ENCODE measurements around the gene FHDC1.

Gene FHDC1

GRCh38 chr4:152988721-152989553 lies 52.8 kb downstream of the FHDC1 start:
- DNase-seq: no peak

- DNase-seq: no peak
Measured at GRCh38 chr4:152989554-152989970, 53.4 kb downstream of the FHDC1 start.

GRCh38 chr4:152990471-152991131 lies 54.5 kb downstream of the FHDC1 start:
- no peak for DNase-seq

- no peak for DNase-seq
Measured at GRCh38 chr4:152991398-152991797, 55.3 kb downstream of the FHDC1 start.

DNA sequence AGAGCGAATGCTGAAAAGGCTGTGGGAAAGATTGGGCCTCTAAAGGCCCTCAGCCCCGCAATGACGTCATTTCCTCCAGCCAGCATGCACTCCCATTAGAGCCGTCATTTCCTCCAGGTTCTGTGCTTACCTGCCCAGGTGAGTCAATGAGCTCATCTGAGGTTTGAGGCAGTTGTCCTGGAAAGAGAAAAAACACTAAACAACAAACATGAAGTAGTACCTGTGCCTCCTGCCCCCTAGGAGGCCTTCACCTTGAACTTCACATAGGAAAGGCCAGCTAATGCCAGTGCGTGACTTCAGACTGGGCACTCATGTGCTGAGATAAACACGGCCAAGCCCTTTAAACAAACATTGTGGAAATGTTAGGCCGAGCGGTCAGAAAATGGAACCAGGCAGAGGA lies 55.9 kb downstream of the FHDC1 start:
- no peak for DNase-seq

GRCh38 chr4:152992466-152992865 lies 56.3 kb downstream of the FHDC1 start:
- no peak for DNase-seq

DNA sequence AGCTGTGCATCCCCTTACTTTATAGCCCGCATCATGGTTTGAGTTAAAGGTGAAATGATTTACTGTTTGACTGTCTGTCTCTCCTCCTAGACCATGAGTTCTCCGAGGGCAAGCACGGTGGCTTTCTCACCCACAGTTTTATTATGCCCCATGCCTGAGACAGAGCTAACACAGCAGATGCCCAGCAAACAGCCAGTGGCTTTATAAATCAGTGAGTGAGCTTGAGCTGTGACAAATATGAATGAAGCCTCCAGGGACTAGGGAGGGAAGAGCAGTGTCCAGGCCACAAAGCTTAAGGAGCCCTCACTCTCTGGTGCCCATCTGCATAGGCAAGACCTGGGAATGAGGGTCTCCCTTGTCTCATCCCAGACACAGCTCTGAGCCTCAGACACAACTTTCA lies 57.9 kb downstream of the FHDC1 start:
- no peak for DNase-seq

- no peak for DNase-seq
Measured at GRCh38 chr4:152996111-152996571, 60.0 kb downstream of the FHDC1 start.

DNA sequence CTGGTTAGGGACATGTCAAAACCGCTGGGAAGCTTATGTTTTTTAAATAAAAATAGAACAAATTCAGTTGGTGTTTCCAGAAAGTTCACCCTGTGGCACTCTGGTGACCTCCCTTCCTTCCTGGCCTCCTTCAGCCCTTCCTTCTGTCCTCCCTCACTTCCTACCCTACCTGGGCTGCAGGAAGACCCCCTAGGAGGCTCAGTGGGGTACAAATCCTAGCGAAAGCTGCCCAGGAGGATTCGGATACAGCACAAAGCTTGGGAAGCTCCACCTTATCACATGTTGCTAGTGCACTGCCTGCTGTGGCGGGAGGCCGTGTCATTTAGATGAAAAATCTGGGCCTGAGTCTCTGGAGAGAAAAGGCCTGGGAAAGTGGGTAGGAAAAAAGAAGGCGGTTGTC lies 60.5 kb downstream of the FHDC1 start:
- DNase-seq: no peak

DNA sequence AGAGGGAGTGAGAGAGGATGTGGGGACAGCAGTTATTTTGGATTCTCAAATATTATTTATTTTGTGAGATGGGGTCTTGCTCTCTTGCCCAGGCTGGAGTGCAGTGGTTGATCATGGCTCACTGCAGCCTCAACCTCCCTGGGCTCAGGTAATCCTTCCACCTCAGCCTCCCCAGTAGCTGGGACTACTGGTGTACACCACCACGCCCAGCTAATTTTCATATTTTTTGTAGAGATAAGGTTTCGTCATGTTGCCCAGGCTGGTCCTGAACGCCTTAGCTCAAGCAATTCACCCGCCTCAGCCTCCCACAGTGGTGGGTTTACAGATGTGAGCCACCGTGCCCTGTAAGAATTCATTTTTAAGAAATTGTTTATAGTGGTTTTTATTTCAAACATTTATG lies 61.2 kb downstream of the FHDC1 start:
- DNase-seq: no peak

GRCh38 chr4:152997771-152998487 lies 61.8 kb downstream of the FHDC1 start:
- DNase-seq: no peak

DNA sequence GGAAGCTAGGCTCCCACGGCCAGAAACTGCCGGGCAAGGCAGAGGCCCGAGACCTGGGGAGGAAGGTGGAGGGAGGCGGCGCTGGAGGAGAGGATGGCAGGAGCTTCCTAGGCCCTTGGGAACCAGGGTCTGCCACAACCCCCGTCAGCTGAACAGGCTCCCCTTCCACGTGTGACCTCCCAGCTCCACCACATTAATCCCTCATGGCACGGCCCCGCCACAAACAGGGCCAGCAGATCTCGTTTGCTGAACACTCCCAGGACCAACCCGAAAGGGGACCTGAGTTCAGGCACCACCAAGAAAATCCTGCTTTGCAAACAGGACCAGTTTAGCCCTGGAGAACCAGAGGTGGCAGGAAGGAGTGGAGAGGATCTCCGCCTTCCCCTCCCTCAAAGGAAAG lies 62.7 kb downstream of the FHDC1 start:
- DNase-seq: no peak

DNA sequence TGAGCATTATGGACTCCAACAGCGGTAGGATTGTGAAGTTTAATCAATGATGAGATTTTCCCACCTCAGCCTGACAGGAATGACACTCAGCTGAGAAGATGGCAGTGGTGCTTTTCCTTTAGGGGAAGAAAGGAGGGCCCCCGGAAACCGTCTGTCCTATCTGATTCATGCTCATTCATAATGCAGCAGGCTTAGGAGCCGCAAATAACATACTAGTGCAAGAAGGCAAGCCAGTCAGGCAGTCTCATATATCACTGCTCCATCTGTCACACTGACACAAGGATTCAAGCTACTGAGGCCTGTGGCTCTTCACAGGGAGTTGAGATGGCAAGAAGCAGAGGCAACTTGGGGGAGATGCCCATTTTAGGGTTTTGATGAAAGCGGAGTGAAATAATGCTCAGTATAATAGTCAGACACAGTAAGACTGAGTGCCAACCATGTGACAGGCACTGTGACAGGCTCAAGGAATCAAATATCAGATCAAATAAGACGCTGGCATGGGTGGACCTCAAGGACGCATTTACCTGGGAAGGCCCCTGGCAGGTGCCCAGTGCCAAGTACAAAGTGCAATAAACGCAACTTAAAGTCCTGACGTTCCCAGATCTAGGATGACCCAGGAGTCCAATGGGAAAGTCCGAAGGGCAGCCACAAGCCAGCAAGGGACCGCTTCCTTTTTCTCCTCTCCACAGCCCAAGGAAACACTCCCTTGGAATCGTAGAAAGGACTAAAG lies 63.4 kb downstream of the FHDC1 start:
- DNase-seq: no peak

DNA sequence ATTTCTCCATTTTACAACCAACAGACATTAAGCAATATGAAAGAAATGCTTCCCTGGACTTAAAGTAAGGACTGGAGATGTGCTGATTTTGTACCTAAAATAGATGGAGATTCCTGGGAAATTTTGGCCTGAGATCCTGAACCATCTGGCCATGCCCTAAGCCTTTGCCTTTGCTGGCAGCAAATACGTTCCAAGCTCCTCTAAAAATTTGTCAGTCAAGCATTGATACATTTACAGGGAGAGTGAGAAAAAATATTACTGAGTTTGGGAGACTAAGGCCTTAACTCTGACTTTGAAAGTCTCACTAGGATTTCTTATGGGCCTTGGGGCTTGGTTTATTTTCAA lies 63.9 kb downstream of the FHDC1 start:
- DNase-seq: no peak

- no peak for DNase-seq
Measured at GRCh38 chr4:153001626-153002025, 65.5 kb downstream of the FHDC1 start.

- DNase-seq: no peak
Measured at GRCh38 chr4:153002110-153002509, 66.0 kb downstream of the FHDC1 start.

GRCh38 chr4:153004081-153004850 lies 68.1 kb downstream of the FHDC1 start:
- DNase-seq: no peak

GRCh38 chr4:153005899-153006381 lies 69.8 kb downstream of the FHDC1 start:
- DNase-seq: no peak

DNA sequence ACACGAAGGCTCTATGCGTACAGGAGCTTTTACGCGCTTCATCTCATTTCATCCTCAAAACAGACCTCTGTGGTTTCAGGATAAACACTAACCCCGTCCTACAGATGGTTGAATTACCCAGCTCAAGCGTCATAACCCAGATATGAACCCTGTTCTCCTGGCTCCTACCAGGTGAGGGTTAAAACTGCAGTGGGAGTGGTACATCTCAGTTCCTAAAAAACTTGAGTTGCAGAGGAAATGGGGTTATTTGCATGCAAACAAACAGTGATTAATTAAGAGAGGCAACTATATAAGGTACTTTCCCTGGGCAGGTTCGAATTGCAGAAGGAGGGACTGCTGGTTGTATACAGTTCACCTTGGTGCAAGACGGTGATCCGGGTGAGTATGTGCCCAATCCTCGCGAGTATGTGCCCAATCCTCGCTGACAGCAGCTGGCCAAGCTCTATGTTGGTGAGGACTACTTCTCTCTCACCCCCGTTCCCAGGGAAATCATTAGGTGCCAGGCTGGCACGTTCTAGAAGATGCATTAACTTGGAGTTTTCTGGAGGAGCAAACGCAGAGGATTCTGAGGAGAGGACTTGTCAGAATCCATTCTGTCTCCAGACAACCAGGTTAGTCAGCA lies 72.6 kb downstream of the FHDC1 start:
- DNase-seq: no peak

DNA sequence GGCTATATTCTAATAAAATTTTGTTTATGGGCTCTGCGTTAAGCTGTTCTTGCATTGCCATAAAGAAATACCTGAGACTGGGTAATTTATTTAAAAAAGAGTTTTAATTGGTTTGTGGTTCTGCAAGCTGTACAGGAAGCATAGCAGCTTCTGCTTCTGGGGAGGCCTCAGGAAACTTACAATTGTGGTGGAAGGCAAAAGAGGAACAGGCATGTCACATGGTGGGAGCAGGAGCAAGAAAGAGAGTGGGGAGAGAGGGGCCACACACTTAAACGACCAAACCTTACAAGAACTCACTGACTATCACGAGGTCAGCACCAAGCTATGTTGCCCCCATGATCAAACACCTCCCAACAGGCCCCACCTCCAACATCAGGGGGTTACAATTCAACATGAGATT lies 74.0 kb downstream of the FHDC1 start:
- DNase-seq: no peak

DNA sequence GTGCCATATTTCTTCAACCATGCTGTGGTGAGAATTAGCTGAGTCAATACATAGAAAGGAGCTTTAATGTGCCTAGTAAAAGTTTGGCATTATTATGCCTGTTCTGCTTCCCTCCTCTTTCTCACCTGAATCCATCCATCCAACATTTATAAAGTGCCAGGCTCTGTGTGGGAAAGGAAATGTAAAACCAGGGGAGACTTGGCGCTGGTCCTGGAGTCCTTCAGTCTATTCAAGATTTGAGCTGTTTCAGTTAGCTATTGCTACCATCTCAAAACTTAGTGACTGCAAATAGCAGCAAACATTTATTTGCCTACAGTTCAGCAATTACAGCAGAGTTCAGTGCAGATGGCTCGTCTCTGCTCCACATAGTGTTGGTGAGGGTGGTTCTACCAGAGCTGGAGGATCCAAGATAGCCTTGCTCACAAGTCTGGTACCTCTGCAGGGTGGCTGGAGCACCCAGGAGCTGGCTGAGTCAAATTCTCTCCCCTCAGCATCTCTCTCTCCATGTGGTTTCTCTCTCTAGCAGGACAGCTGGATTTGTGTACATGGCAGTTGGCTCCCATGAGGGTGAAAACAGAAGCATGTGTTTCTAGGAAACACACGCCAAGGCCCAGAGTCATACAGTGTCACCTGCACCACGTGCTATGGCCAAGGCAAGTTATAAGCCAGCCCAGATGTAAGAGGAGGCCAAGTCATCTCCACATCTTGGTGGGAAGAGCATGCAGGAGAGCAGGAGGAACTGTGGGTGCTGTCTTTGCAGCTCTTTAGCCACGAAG lies 77.3 kb downstream of the FHDC1 start:
- no peak for DNase-seq

Data from CD4-positive, alpha-beta T cell treated with Interleukin-10 for 1 hour (primary cell).